ENCODE data around the gene S1PR3.

DNA sequence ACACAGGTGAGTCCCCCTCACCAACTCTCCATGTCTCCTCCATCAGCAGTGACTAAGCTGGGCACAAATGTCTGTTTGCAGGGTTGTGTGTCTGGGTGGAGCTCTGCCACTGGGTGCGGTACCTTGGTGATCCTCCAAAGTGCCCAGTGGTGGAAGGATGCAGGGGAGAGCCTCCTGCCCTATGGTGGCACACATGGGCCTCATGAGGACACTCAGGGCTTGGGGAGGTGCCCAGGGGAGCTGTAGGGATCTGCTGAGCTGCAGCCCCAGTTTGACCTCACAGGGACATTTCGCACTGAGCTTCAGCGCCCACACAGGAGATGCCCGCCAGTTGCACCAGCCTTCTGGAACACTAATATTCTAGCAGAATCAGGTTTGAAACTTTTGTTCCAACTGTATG lies 29.5 kb downstream of the S1PR3 start:
- TF ChIP-seq, protein P1, sequence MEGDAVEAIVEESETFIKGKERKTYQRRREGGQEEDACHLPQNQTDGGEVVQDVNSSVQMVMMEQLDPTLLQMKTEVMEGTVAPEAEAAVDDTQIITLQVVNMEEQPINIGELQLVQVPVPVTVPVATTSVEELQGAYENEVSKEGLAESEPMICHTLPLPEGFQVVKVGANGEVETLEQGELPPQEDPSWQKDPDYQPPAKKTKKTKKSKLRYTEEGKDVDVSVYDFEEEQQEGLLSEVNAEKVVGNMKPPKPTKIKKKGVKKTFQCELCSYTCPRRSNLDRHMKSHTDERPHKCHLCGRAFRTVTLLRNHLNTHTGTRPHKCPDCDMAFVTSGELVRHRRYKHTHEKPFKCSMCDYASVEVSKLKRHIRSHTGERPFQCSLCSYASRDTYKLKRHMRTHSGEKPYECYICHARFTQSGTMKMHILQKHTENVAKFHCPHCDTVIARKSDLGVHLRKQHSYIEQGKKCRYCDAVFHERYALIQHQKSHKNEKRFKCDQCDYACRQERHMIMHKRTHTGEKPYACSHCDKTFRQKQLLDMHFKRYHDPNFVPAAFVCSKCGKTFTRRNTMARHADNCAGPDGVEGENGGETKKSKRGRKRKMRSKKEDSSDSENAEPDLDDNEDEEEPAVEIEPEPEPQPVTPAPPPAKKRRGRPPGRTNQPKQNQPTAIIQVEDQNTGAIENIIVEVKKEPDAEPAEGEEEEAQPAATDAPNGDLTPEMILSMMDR (IDR thresholded peaks at IDR 0.05; ENCODE audit: low read length) = no peak
- TF ChIP-seq EZH2 (optimal IDR thresholded peaks at IDR 0.05; ENCODE audit: low read depth, low read length) = no peak
- TF ChIP-seq EZH2phosphoT487 (IDR thresholded peaks at IDR 0.05; ENCODE audit: low read length) = no peak
